DND-41 (cell line): Measurements from ENCODE around the gene TAS1R2.

Source experiments
- ATAC-seq: fragments of 200-7000 bp; cut with Tn5 transposase; 3 replicates; pipeline ENCODE4 v1.9.1; 2021; ENCODE audit warnings: low read depth; ENCODE audit not compliant: insufficient read depth
- DNase-seq: peaks from one replicate; pipeline ENCODE4 v3.0.0-alpha.2; 2020
- H2AFZ ChIP-seq: 2 replicates; pipeline ENCODE4 v1.6.0; 2012; ENCODE audit warnings: low read depth, low read length
- H3K27ac ChIP-seq: 2 replicates; pipeline ENCODE4 v1.5.1; 2012; ENCODE audit warnings: low read length, inconsistent platforms
- H3K27me3 ChIP-seq: fragments of 200-600 bp; sonication (generic); 2 replicates; pipeline ENCODE4 v1.6.0; 2012; ENCODE audit warnings: low read length, mild to moderate bottlenecking, inconsistent platforms; ENCODE audit not compliant: insufficient read depth, poor library complexity
- H3K36me3 ChIP-seq: 2 replicates; pipeline ENCODE4 v1.5.1; 2012; ENCODE audit warnings: low read length, inconsistent platforms; ENCODE audit not compliant: insufficient read depth
- H3K4me1 ChIP-seq: 2 replicates; pipeline ENCODE4 v1.5.1; 2012; ENCODE audit warnings: mild to moderate bottlenecking, low read length; ENCODE audit not compliant: insufficient read depth
- H3K4me2 ChIP-seq: 2 replicates; pipeline ENCODE4 v1.6.0; 2012; ENCODE audit warnings: mild to moderate bottlenecking, moderate library complexity, low read length, inconsistent platforms; ENCODE audit not compliant: insufficient read depth
- H3K4me3 ChIP-seq, 2 experiments: fragments of 200-600 bp in 1 of 2; shearing (Covaris generic) in 1 of 2; 2 replicates each; pipeline ENCODE4 v1.5.1; 2012 to 2016; ENCODE audit warnings: inconsistent platforms in 2 of 2, low read length in 2 of 2, mild to moderate bottlenecking in 2 of 2, low read depth in 1 of 2, moderate library complexity in 1 of 2
- H3K79me2 ChIP-seq: 2 replicates; pipeline ENCODE4 v1.6.0; 2012; ENCODE audit warnings: low read length, inconsistent platforms; ENCODE audit not compliant: insufficient read depth
- H3K9ac ChIP-seq: 2 replicates; pipeline ENCODE4 v1.6.0; 2012; ENCODE audit warnings: low read depth, mild to moderate bottlenecking, inconsistent platforms, low read length, moderate library complexity
- H3K9me3 ChIP-seq: 2 replicates; pipeline ENCODE4 v1.5.1; 2012; ENCODE audit warnings: low read length, moderate library complexity, mild to moderate bottlenecking, inconsistent platforms; ENCODE audit not compliant: insufficient read depth, severe bottlenecking
- H4K20me1 ChIP-seq: 2 replicates; pipeline ENCODE4 v1.6.0; 2012; ENCODE audit warnings: low read length; ENCODE audit not compliant: insufficient read depth
- EZH2 ChIP-seq: IDR thresholded peaks from 3 replicates; pipeline ENCODE4 v1.6.1; 2012; ENCODE audit warnings: borderline replicate concordance, low read depth, mild to moderate bottlenecking, moderate library complexity, low read length, inconsistent platforms; ENCODE audit not compliant: severe bottlenecking
- TF ChIP-seq, protein P1 (sequence below): IDR thresholded peaks from 2 replicates; pipeline ENCODE4 v1.5.1; 2012; ENCODE audit warnings: borderline replicate concordance, low read length, moderate library complexity, mild to moderate bottlenecking; ENCODE audit not compliant: poor library complexity, severe bottlenecking; ENCODE audit errors: extremely low read depth

TAS1R2 gene

DNA sequence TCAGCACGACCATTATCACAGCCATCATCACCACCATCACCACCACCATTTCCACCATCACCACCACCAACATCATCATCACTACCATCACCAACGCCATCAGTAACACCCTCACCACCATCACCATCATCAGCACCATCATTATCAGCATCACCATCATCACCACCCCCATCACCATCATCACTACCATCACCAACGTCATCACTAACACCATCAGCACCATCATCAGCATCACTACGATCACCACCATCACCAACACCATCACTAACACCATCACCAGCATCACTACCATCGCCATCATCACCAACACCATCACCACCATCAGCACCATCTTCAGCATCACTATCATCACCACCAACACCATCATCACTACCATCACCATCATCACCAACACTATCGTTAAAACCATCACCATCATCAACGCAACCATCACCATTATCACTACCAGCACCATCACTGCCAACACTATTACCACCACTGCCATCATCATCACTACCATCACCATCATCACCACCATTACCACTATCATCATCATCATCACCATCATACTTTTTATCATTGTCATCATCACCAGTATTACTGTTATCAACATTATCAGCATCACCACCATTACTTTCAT, 1.3 kb downstream of the TAS1R2 start:
- H3K4me1 ChIP-seq = no peaks in the 10 kb centered on the region
- TF ChIP-seq, protein P1, sequence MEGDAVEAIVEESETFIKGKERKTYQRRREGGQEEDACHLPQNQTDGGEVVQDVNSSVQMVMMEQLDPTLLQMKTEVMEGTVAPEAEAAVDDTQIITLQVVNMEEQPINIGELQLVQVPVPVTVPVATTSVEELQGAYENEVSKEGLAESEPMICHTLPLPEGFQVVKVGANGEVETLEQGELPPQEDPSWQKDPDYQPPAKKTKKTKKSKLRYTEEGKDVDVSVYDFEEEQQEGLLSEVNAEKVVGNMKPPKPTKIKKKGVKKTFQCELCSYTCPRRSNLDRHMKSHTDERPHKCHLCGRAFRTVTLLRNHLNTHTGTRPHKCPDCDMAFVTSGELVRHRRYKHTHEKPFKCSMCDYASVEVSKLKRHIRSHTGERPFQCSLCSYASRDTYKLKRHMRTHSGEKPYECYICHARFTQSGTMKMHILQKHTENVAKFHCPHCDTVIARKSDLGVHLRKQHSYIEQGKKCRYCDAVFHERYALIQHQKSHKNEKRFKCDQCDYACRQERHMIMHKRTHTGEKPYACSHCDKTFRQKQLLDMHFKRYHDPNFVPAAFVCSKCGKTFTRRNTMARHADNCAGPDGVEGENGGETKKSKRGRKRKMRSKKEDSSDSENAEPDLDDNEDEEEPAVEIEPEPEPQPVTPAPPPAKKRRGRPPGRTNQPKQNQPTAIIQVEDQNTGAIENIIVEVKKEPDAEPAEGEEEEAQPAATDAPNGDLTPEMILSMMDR = no peak
- TF ChIP-seq EZH2 = no peak

DNA sequence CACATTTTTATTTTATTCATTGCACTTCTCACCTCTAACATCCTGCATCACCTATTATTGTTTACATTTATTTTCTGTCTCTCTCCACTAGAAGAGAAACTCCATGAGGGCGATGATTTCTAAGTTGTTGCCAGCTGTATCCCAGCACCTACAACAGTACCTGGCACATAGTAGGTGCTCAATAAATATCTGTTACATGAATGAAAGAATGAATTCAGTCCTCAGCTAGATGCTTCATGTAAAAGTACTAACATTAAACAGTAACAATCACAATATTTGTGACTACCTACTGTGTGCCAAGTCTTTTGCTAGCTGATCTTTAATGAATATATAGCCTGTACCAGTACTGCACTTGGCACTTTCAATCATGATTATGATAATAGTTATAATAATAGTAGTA, 3.0 kb downstream of the TAS1R2 start:
- no peaks in the 10 kb centered on the region for H3K79me2 ChIP-seq
- no peak for ATAC-seq
- no peaks in the 10 kb centered on the region for H4K20me1 ChIP-seq
- no peak for TF ChIP-seq EZH2
- TF ChIP-seq, protein P1 = no peak
- no peak overlapping the region for H3K4me3 ChIP-seq
- H3K27ac ChIP-seq = no peak overlapping the region
- H2AFZ ChIP-seq = no peak overlapping the region
- no peak for DNase-seq
- H3K9ac ChIP-seq = no peak overlapping the region
- H3K4me2 ChIP-seq = no peak overlapping the region
- H3K4me1 ChIP-seq = no peaks in the 10 kb centered on the region
- H3K9me3 ChIP-seq = no peaks in the 10 kb centered on the region
- no peaks in the 10 kb centered on the region for H3K27me3 ChIP-seq
- no peaks in the 10 kb centered on the region for H3K36me3 ChIP-seq

More for the DNA sequence above, 1.3 kb downstream of the TAS1R2 start:
- no peak for DNase-seq
- ATAC-seq = no peak
- H3K27me3 ChIP-seq = no peaks in the 10 kb centered on the region
- no peaks in the 10 kb centered on the region for H4K20me1 ChIP-seq
- no peak overlapping the region for H3K4me2 ChIP-seq
- H3K4me3 ChIP-seq = no peak overlapping the region
- no peak overlapping the region for H2AFZ ChIP-seq
- H3K36me3 ChIP-seq = no peaks in the 10 kb centered on the region
- H3K27ac ChIP-seq = no peak overlapping the region
- H3K9ac ChIP-seq = no peak overlapping the region
- no peaks in the 10 kb centered on the region for H3K9me3 ChIP-seq
- no peaks in the 10 kb centered on the region for H3K79me2 ChIP-seq

DNA sequence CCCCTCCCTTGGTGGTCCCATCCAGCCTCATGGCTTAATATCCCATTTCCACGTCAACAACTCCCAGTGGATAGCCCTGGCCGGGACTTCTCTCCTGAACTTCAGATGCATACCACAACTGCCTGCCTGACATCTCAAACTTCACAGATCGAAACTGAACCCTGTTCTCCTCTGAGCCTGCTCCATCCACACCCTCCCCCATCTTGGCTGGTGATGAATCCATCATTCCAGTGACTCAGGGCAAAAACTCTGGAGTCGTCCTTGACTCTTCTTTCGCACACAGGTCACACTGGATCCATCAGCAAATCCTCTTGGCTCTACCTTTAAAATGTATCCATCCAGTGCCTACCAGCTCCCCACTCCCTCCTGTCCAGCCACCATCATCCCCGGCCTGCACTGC, 3.9 kb downstream of the TAS1R2 start:
- ATAC-seq = no peak
- no peaks in the 10 kb centered on the region for H3K27me3 ChIP-seq
- no peak overlapping the region for H3K27ac ChIP-seq
- H3K9me3 ChIP-seq = no peaks in the 10 kb centered on the region
- no peak overlapping the region for H3K4me2 ChIP-seq
- no peak for TF ChIP-seq EZH2
- TF ChIP-seq, protein P1 = no peak
- no peaks in the 10 kb centered on the region for H3K36me3 ChIP-seq
- H3K4me1 ChIP-seq = no peaks in the 10 kb centered on the region
- H3K9ac ChIP-seq = no peak overlapping the region
- no peaks in the 10 kb centered on the region for H3K79me2 ChIP-seq
- no peak for DNase-seq
- H4K20me1 ChIP-seq = no peaks in the 10 kb centered on the region
- no peak overlapping the region for H2AFZ ChIP-seq
- no peak overlapping the region for H3K4me3 ChIP-seq
